Eye (tissue), 1 donor: ENCODE results near the gene ZBED1.
"Not testable (repeated sequence)": the region's sequence is repeated elsewhere in the genome, so short reads cannot be mapped to it uniquely, and the experiment has no call there.

Experiments
- DNase-seq: peaks from one replicate; pipeline ENCODE4 v3.0.0-alpha.2; 2015

The ZBED1 gene

GRCh38 chrX:2500803-2501558 is at the start of gene ZBED1, which contains the start of gene DHRSX:
Gene ZBED1, minus strand, starts transcription at chrX:2500976. Its CDS starts 10,257 bp downstream, at chrX:2490719.
Gene DHRSX, minus strand, starts transcription at chrX:2500976. Its CDS starts 51 bp downstream, at chrX:2500925.
- DNase-seq: no peak

GRCh38 chrX:2549876-2550275 is 49.1 kb upstream of the ZBED1 start:
- DNase-seq: no peak

- DNase-seq: no peak
Observed at GRCh38 chrX:2548711-2549423, 48.1 kb upstream of the ZBED1 start.

GRCh38 chrX:2547736-2548135 is 47.0 kb upstream of the ZBED1 start:
- no peak for DNase-seq

- DNase-seq: no peak
Observed at GRCh38 chrX:2546496-2546895, 45.7 kb upstream of the ZBED1 start.

GRCh38 chrX:2545144-2545543 is 44.4 kb upstream of the ZBED1 start:
- DNase-seq: no peak

GRCh38 chrX:2542826-2543521 is 42.2 kb upstream of the ZBED1 start:
- DNase-seq: no peak

GRCh38 chrX:2541603-2542002 is 40.8 kb upstream of the ZBED1 start:
- no peak for DNase-seq

GRCh38 chrX:2540426-2540947 is 39.7 kb upstream of the ZBED1 start:
- no peak for DNase-seq

GRCh38 chrX:2539586-2539985 is 38.8 kb upstream of the ZBED1 start:
- DNase-seq: no peak

- DNase-seq: peak; percentile 68
Observed at GRCh38 chrX:2538031-2538757, 37.4 kb upstream of the ZBED1 start.

- DNase-seq: no peak
Observed at GRCh38 chrX:2536974-2537373, 36.2 kb upstream of the ZBED1 start.

- no peak for DNase-seq
Observed at GRCh38 chrX:2536141-2536540, 35.4 kb upstream of the ZBED1 start.

- not testable (repeated sequence) for DNase-seq
Observed at GRCh38 chrX:2534261-2535021, 33.7 kb upstream of the ZBED1 start.

- no peak for DNase-seq
Observed at GRCh38 chrX:2533424-2533823, 32.6 kb upstream of the ZBED1 start.

- no peak for DNase-seq
Observed at GRCh38 chrX:2526390-2526789, 25.6 kb upstream of the ZBED1 start.

GRCh38 chrX:2523911-2524310 is 23.1 kb upstream of the ZBED1 start:
- DNase-seq: no peak

GRCh38 chrX:2521927-2522386 is 21.2 kb upstream of the ZBED1 start:
- no peak for DNase-seq

GRCh38 chrX:2521092-2521926 is 20.5 kb upstream of the ZBED1 start:
- DNase-seq: no peak

- DNase-seq: no peak
Observed at GRCh38 chrX:2520539-2520938, 19.8 kb upstream of the ZBED1 start.

GRCh38 chrX:2519638-2520037 is 18.9 kb upstream of the ZBED1 start:
- DNase-seq: not testable (repeated sequence)
